Activated CD4-positive, alpha-beta T cell treated with anti-CD3 and anti-CD28 coated beads, Interleukin-2, amount 50 U/mL, for 48 hours (primary cell): ENCODE measurements around the gene LENG9.
"Not testable (repeated sequence)": the region's sequence is repeated elsewhere in the genome, so short reads cannot be mapped to it uniquely, and the experiment has no call there.

ENCODE experiments used
- DNase-seq, 2 experiments: peaks; one replicate each; pipeline ENCODE4 v3.0.0-alpha.2; 2020

The LENG9 gene

DNA sequence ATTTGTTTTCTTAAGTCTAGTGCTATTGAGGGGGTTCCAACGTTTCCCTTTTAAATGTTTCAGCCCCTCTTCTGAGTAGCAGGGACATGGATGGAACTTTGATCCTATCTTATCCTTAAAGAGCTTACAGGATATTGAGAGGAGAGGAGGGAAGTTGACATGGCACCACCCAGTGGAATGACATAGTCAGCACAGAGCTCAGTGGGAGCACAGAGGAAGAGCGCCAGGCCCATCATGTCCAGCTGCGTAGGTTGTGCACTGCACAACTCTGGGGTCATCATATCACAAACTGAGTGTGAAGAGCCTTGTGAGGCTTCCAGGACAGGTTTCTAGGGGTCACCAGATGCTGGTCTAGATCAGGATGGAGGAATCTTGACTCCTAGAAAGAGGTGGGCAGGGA is 14.1 kb upstream of the LENG9 start:
- no peak for DNase-seq

DNA sequence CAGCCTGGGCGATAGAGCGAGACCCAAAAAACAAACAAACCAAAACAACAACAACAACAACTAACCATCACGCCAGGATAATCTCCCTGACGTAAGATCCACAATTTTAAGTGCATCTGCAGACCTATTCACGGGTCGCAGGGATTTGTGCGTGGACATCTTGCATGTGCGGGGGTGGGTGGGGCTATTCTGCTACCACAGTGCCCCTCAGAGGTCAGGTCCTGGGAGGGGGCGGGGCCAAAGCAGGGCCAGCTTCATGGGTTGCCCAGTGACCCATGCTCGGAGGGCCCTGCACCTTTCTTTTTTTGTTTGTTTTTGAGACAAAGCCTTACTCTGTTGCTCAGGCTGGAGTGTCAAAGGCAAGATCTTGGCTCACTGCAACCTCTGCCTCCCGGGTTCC is 12.1 kb upstream of the LENG9 start:
- DNase-seq, result no peak

DNA sequence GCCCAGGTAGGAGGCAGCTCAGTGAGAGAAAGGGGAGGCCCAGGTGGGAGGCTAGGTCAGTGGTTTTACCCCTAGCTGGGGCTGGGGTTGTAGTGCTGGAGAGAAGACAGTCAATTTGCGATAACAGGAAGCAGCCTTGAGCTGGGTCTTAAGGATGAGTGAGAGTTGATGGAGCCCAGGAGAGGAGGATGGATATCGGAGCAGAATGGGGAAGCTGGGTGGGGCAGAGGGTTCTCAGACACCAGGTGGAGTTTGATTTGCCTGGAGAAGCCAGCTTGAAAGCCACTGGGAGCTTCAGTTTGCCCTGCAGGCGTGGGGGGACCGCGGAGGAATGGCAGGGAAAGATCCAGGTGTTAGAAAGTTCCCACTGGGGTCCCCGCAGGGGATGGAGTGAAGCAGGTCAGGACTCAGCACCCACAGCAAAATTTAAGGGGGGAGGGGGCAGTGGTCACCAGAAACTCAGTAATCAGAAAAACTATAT is 10.4 kb upstream of the LENG9 start:
- no peak for DNase-seq

DNA sequence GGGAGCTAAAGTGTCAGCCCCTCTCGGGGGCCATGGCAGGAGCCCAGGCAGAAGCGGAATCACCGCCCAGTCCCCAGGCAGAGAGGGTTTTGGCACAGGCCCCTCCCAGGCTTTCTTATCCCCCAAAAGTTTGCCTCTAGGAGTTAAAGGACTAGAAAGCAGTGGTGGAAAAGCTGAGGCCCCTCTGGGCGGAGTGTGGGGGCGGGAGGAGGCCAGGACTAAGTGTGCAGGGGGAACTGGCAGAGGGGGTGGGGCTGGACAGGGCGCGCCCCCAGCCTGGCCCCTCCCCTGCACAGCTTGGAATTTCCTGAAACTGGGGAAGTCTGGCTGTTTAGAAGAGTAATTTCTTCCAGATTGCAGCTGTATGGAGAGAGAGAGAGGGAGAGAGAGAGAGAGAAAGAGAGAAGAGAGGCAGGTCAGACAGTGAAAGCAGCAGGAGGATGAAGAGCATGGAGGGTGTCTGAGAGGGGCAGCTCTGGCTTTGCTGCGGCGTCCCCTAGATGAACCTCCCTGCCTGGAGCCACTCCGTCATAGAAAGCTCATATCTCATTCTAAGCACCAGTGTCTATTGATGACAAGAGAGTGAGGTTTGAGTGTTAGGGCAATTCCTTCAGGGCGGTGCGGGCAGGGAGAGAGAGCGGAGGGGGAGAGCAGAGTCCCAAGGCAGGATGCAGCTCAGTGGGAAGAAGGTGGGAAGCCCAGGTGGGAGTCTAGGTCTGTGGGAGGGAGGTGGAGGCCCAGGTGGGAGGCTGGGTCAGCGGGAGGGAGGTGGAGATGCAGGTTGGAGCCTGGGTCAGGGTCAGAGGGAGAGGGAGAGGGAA is 9.7 kb upstream of the LENG9 start, which contains the start of gene CDC42EP5:
Gene CDC42EP5, minus strand, starts transcription at position 226 of the 821 bp plus-strand sequence. CDS start 7,749 bp downstream, outside the sequence.
- no peak for DNase-seq

DNA sequence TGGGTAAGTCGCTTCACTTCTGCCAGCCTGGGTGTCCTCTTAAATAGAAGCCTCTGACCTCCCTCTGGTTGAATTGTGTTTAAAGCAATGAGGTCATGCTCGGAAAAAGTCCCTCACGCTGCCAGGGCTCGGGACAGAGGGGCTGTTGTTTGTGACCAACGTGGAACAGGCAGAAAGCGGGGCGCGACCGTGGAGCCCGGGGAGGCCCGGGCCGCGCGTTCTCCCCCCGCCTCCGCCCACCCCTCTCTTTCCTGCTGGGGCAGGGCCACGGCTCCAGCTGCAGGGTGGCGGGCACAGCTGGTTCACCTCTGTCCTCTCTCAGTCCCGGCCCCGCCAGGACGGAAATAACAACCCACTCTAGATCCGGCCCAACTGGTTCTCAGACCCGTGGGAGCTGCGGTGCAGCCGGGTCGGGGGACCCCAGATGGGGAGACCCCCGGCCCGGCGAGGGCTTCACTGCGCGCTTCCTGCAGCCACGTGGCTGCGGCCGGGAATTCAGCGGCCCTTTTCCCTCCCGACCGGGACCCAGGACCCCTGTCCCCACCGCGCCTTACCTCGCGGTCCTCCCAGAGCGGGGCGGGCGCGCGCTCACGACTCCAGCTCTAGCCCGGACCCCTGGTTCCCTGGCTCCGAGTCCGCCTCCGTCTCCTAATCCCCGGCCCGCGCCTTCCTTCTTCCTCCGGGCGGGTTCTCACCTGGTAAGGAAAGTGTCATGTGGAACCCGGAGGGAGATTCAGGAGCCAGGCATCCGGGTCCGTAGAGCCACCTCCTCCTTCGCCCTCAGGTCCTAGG is 7.6 kb upstream of the LENG9 start:
- no peak for DNase-seq

DNA sequence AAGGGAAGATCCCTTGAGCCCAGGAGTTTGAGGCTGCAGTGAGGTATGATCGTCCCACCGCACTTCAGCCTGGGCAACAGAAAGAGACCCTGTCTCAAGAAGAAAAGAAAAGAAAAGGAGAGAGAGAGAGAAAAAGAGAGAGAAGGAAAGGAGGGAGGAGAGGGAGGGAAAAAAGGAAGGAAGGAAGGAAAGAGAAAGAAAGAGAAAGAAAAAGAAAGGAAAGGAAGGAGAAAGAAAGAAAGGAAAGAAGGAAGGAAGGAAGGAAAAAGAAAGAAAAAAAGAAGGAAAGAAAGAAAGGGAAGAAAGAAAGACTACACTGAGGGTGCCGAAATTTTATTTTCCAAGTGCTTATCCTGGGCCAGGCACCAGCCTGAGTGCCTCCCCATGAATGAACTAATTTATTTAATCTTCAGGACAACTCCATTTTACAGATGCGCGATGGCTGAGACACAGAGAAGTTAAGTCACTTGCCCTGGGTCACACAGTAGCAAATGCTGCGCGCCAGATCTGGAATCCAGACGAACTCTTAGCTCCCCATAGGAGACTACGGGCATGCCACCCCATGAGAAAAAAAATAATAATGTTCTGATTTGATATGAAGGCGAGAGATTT is 6.8 kb upstream of the LENG9 start:
- no peak for DNase-seq

DNA sequence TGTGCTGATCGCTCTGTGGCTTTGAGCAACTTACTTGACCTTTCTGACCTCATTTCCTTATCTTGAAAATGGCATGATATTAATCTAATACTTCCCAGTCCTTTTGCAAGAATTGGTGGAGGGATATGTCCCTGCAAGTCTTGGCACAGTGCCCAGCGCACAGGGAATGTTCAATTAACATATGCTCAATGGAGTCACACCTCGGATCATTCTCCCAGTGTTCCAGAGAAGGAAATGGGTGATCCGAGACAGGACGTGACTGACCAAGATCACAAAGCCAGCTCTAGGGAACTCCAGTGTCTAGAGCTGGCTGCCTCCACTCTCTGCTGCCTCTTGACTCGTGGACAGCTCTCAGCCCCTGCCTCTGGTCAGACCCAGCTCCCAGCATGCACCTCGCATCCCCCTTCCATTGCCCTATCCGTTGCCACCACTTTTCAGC is 5.9 kb upstream of the LENG9 start:
- no peak for DNase-seq

DNA sequence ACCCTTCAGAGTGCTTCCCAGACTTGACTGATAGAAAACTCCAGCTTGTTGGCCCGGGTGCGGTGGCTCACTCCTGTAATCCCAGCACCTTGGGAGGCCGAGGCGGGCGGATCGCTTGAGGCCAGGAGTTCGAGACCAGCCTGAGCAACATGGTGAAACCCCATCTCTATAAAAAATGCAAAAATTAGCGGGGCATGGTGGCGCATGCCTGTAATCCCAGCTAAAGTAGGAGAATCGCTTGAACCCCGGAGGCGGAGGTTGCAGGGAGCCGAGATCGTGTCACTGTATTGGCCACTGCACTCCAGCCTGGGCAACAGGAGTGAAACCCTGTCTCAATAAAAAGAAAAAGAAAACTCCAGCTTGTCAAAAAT is 2.5 kb upstream of the LENG9 start:
- DNase-seq, result not testable (repeated sequence)

DNA sequence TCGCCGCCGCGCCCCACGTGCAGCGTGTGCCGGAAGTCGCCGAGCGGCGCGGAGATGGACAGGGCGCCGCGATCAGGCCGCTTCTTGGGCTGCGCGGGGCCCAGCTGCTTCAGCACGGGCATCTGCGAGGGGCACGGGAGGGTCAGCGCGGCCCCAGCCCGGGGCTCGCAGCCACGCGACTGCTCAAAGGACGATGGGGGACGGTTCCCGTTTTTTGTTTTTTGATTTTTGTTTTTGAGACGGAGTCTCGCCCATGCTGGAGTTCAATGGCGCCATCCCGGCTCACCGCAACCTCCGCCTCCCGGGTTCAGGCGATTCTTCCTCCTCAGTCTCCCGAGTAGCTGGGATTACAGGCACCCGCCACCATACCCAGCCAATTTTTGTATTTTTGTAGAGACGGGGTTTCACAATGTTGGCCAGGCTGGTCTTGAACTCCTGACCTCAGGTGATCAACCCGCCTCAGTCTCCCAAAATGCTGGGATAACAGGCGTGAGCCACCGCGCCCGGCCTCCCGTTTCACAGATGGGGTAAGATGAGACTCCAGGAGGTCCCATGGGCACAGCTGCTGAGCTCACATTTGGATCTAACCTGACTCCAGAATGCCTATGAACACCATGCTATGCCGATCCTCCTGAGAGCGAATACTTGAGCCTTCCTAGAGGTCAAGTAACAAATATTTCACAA is 2.0 kb upstream of the LENG9 start:
- DNase-seq, result no peak

DNA sequence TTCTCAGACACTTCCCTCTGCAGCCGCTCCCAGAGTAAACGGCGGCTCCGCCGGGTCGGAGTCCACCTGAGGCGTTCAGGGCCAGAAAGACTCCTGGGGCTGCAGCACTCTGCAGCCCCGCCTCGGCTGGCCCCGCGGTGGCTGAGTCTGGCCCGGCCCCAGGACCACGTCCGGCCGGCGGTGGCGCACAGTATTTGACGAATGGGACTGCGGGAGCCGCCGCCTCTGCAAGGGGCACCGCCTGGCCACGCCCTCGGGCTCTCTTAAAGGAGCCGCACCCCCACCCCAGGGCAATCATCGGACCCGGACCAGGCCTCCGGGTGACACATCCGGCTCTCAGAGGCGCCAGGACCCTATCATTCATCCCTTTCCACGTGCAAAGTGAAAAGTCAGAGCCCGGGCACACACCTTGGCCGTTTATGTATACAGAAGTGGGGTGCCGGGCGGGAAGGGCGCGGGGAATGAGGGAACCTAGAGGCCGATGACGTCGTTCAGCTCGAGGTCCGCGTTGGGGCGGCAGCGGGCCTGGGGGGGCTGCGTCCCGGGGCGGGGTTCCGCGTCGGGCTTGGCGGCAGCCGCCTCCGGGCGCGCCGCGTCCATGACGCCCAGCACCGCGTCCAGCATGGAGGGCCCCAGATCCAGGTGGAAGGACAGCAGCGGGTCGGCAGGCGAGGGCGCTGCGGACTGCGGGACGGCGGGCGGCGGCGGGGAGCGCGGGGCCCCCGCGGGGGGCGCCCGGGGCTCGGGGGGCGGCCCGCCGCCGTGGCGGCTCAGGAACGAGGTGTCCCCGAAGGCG is 1.2 kb upstream of the LENG9 start:
- DNase-seq, result peak; percentile 88 to 90

DNA sequence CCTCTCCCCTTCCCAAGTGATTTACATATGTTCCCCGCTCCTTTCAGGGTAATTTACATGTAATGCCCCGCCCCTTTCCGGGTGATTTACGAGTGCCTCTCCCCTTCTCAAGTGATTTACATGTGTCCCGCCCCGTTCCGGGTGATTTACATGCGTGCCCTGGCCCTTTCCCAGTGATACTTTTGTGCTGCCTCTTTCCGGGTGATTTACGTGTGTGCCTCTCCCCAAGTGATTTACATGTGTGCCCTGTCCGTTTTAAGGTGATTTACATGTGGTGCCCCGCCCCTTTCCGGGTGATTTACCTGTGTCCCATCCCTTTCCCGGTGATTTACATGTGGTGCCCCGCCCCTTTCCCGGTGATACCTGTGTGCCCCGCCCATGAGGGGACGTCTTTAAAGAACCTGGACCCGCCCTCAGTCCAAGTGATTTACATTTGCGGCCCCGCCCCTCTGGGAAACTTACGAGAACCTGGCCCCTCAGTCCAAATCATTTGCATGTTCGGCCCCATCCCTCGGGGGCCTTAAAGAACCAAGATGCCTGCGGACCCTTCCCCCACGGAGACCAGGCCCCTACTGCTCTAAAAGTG is 559 bp upstream of the LENG9 start:
- peak; percentile 94 to 95 for DNase-seq

DNA sequence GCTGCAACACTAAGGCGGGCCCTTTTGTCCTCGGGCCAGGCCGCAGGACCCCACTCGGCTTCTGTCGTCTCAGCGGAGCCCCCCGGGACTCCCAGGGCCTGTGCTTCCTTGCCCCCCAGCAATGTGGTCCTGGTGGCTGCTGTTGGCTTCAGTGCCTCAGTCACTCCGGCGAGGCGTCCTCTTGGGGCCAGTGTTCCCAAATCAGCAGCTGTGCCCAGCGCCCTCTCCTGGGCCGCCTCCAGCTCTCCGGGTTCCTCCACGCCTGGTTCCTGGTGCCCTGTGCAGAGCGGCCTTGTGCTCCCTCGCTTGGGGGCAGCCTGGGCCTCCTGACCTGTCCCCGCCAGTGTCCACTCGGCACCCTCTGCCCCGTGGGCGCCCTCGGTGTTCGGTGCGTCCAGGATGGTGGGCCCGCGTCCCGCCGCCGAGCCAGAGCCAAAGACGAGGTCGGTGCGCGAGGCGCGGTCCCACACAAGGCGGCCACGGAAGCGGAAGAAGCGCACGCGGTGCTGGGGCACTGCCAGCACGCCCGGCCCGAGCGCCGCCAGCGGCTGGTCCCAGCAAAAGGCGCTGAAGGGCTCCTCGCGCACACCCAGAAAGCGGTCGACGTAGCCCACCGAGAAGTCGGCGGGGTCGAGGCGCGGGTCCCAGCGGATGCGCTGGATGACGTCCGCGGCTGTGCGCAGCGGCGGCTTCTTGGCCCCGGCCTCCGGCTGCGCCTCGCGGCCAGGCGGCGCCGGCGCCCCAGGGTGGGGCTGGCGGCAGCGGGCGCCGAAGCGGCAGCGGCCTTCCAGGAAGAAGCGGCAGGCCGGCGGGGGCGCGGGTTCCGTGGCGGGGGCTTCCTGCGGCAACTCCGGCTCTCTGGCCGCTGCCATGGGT is 685 bp downstream of the LENG9 start:
- peak; percentile 62 to 71 for DNase-seq

DNA sequence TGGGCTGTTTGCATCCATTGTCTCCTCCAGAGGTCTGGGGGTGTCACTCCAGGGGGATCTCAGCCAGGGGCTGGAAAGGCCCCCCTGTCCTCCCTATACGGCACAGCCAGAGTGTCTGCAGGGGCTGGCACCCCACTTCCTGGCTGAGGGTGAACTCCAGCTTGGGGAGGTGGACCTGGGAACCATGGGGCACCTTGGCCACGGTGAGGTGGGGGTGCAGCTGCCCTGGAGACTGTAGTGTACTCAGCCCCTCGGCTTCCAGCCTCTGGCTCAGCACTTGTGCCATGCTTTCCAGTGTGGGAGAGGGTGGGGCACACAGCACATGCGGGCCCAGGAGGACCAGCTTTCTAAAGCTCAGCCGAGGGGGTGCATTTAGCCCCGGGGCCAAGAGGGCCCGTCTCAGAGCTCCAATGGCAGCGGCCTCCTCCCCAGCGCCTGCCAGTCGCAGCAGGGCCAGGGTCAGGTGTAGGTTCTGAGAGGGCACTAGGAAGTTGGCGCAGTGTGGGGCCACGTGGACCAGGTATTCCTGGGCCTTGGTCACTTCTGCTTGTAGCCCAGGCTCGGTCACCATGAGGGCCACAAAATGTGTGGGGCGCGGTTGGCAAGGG is 1.4 kb downstream of the LENG9 start:
- peak; percentile 23 to 25 for DNase-seq

DNA sequence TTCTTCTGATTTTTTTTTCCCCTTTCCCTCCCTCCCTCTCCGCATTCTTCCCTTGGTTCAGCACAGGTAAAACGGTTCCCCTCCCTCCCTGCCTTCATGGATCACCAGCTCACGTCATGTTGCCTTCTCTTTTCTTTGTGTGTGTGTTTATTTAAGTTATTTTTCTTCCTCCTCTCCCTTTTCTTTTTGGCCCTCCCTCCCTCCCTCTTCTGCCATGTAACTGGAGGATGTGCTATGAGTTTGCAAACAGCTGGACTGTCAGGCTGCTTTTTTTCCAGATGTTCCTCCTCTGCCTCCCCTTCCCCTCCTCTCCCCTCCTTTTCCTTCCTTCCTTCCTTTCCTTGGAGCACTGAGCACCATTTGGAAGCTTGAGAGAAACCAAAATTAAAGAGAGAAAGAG is 2.0 kb downstream of the LENG9 start:
- no peak for DNase-seq

DNA sequence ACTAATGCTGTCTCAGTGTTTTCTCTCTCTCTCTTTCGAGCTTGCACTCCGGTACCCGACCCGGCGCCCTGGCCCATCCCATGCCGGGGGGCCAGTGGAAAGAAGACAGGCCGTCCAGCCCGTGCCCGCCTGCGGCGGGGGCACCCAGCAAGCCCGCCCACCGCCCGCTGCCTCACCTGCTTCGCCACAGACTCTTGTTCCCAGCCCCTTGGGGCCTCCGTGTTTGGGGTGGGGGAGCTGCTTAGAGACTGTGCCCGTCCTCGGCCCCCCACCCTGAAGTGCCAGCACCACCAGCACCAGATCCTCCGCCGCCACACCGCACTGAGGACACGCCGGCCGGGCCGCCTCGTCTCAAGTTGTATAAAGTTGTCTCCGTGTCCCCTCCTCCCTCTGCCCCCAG is 2.4 kb downstream of the LENG9 start:
- DNase-seq, result no peak

DNA sequence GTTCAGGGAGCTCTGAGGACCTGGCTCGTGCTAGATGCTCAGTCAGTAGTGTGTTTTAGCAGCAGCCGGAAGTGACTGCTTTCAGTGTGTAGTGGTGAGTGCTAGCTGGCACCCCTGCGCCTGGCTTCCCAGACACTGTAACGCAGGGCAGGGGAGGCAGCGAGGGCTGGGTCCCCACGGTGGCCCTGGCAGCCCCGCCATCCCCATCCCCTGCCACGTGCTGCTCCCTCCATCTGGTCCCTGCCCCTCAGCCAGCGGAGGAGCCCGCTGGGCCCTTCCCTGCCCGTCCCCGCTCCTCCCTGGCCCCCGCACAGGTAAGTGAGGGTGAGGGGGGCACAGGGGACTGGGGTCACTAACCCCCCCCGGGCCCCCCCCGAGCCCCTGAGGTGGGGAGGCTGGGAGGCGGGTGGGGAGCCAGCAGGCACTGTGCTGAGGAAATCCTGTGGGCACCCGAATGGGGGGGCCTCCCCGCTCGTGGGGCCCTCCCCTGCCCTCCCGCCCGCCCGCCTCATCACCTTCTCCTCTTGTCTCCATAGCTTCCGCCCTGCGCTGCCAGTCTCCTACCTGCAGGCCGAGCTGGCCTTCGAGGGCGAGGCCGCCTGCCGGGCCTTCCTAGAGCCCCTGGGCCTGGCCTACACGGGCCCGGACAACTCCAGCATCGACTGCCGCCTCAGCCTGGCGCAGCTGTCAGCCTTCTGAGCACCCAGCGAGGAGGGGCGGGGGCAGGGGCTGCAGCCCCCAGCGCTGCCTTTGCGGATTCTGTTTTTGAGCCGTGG is 3.2 kb downstream of the LENG9 start:
- no peak for DNase-seq

DNA sequence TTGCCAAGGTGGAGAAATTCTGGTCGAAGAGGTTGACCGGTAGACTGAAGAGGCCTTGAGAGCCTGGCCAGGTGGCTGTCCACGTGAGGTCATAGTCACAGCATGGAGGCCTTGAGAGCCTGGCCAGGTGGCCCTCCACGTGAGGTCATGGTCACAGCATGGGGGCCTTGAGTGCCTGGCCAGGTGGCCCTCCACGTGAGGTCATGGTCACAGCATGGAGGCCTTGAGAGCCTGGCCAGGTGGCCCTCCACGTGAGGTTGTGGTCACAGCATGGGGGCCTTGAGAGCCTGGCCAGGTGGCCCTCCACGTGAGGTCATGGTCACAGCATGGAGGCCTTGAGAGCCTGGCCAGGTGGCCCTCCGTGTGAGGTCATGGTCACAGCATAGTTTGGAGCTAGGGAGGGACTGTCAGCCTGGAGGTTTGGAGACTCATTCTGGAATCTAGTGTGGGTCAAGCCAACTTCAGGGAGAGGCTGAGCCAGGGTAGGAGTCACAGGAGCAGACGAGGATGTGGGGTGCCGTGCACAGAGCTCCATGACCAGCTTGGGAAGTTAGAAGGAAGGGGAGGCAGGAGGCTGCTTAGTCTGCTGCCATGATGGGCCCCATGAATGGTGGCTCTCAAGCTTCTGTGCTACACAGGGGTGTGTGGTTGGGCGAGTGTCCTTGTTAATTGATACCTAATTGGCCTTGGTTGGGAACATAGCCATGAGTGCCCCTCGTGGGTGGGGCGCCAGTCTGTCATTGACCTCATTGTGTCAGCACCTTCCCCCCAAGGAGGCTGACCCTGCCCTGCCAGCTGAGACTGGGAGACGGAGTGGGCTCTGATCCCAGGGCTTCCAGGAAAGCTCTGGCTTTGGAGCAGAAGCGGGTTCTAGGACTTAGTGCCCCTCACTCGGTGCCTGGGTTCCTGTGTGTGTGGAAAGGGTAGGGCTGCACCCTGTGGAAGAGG is 4.0 kb downstream of the LENG9 start:
- no peak for DNase-seq

DNA sequence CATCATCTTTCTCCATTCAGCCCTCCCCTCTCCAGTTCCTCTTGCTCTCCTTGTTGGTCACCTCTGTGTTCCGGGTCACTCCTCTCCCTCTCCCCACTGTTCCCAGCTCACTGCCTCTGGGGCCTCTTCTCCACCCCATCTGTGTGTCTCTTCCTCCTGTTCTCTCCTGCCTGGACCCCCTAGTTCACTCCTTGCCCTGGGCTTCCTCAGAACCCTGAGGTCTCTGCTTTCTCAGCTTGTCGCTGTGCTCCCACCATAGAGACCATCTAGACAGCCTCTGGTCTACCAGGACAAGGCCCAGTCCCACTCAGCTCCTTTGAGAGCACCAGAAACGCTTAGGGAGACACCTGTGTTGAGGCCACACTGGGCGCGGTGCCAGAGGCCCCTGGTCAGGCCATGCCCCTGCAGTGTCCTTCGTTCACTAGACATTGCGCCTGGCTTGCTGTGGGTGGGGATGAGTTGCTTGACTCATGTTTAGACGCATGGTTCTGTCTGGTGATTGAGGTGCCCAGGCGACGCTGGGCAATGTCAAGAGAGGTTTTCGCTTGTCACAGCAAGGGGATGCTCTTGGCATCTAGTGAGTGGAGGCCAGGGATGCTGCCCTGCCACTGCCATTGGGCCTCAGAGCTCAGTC is 4.8 kb downstream of the LENG9 start:
- no peak for DNase-seq
